NOMO-1 (cell line): ENCODE measurements around the gene REXO4.
A peak's percentile ranks its signal among the peaks of the same experiment; 100 is the strongest.
"Not testable (repeated sequence)": the region's sequence is repeated elsewhere in the genome, so short reads cannot be mapped to it uniquely, and the experiment has no call there.

Experiments
- DNase-seq, 2 experiments: peaks; one replicate each; lab custom pipeline; 2025; ENCODE audit not compliant: unreplicated experiment in 2 of 2; lab: John Stamatoyannopoulos, UW

The REXO4 gene

DNA sequence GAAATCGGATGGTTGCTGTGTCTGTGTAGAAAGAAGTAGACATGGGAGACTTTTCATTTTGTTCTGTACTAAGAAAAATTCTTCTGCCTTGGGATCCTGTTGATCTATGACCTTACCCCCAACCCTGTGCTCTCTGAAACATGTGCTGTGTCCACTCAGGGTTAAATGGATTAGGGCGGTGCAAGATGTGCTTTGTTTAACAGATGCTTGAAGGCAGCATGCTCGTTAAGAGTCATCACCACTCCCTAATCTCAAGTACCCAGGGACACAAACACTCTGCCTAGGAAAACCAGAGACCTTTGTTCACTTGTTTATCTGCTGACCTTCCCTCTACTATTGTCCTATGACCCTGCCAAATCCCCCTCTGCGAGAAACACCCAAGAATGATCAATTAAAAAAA lies 26.4 kb downstream of the REXO4 start:
- DNase-seq = not testable (repeated sequence)

GRCh38 chr9:133390713-133391112 lies 27.1 kb downstream of the REXO4 start:
- DNase-seq = no peak

DNA sequence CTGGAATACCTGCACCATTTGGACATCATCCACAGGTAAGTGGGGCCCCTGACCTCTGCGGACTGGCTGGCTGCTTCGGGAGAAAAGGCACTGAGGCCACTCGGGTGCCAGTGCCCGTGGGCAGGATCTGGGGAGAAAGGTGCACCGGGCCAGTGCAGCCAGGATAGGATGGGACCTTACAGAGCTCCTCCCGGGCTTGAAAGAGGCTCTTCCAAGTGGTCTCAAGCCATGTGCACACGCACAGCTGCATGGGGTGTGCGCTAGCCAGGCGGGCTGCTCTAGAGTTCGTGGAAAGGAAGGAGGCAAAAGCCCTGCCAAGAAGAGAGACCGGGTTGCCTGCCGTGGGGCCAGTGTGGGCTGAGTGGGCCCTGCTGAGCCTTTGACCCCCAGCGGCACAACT lies 28.2 kb downstream of the REXO4 start:
- DNase-seq = no peak

- DNase-seq = no peak
Measured at GRCh38 chr9:133389025-133389557, 28.7 kb downstream of the REXO4 start.

DNA sequence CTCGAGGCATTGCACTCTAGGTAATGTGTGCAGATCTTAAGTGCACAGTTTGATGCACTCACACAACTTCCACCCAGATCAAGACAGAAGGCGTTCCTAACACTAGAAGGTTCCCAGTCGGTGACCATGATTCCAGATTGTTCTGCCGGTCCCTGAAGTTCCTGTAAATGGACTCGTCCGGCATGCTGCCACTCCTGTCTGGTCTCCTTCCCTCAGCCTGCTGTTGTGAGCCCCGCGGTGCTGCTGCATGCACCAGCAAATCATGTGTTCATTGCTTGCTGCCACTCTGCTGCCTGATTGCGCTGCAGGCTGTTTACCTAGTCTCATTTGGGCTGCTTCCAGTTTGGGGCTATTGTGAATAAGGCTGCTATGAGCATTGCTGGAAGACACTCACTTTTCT lies 30.1 kb downstream of the REXO4 start:
- DNase-seq = no peak

GRCh38 chr9:133386338-133386737 lies 31.5 kb downstream of the REXO4 start:
- no peak for DNase-seq

GRCh38 chr9:133385452-133385851 lies 32.4 kb downstream of the REXO4 start:
- no peak for DNase-seq

DNA sequence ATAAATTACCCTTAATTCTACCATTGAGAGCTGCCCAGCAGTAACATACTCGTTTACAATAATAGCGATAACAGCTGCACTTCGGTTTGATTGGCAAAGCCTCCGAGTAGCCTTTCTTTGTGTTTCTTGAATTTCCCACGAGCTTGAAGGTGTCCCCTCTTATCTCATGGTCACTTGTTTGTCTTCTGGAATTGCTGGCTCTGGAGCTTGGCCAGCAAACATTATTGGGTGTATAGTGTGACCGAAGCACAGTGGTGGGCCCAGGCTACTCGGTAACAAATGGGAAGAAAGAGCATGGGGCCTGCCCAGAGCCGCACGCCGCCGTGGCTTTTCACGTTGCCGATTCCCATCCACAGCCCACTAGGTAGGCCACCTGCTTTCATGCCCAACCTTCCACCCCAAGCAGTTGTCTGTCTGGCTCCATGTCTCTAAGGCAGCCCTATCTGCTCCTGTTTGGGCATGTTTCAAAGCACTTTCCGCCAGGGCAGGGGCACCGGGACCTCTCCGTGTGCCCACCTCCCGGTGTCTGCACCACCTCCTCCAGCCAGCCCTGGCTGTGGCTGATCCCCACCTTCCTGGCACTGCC lies 33.0 kb downstream of the REXO4 start:
- no peak for DNase-seq

- DNase-seq = no peak
Measured at GRCh38 chr9:133383438-133383837, 34.4 kb downstream of the REXO4 start.

- DNase-seq = no peak
Measured at GRCh38 chr9:133382507-133383141, 35.2 kb downstream of the REXO4 start.

GRCh38 chr9:133380734-133381133 lies 37.1 kb downstream of the REXO4 start:
- DNase-seq = no peak

GRCh38 chr9:133379153-133380086 lies 38.4 kb downstream of the REXO4 start:
- DNase-seq = no peak

GRCh38 chr9:133378408-133378962 lies 39.3 kb downstream of the REXO4 start:
- no peak for DNase-seq

GRCh38 chr9:133377721-133378216 lies 40.0 kb downstream of the REXO4 start:
- DNase-seq = no peak

DNA sequence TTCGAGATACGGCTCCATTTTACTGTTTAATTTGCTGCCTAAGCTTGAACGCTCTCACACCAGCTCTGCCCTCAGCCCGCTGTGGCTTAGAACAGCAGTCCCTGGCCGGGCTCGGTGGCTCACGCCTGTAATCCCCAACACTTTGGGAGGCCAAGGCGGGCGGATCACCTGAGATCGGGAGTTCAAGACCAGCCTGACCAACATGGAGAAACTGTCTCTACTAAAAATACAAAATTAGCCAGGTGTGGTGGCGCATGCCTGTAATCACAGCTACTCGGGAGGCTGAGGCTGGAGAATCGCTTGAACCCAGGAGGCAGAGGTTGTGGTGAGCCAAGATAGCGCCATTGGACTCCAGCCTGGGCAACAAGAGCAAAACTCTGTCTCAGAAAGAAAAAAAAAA lies 40.5 kb downstream of the REXO4 start:
- not testable (repeated sequence) for DNase-seq

GRCh38 chr9:133375724-133376654 lies 41.8 kb downstream of the REXO4 start, which contains the start of the genes STKLD1 and SURF4:
STKLD1 (plus strand) TSS chr9:133376366; CDS start chr9:133376474, 108 bp downstream.
SURF4 (minus strand) TSS chr9:133376060; CDS start chr9:133375969, 91 bp downstream.
- peak; percentile 91 to 96 for DNase-seq

GRCh38 chr9:133375116-133375723 lies 42.6 kb downstream of the REXO4 start:
- DNase-seq = peak in 1 of 2 experiments; percentile 47

GRCh38 chr9:133374612-133375115 lies 43.1 kb downstream of the REXO4 start:
- DNase-seq = peak; percentile 34 to 58

GRCh38 chr9:133372144-133372543 lies 45.7 kb downstream of the REXO4 start:
- DNase-seq = no peak
